ENCODE data around the gene OCA2. TPM values are rescaled to one million over a fixed set of nuclear protein-coding genes. Genes with fewer than 3 reads are reported as not detected.

Gene OCA2
- total RNA-seq, 6 experiments from 2014 or later = 0.07 to 0.13 (median 0.12) TPM; not detected in 3

DNA sequence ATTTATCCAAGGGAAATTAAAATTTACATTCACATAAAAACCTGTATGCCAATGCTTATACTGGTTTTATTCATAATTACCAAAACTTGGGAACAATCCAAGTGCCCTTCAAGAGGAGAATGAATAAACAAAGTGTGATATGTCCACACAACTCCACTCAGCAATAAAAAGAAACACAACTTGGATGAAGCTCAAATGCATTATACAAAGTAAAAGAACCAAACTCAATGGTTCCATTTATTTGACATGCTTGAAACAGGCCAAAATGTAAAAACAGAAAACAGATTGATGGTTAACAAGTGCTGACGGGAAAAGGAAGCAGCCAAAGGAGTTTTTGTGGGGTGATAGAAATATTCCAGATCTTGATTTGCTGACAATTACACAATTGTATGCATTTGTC, 23.5 kb downstream of the OCA2 start:
- intact Hi-C loops (cut with DNase I) = no loop called here
- 73% methylated on average over 1 of the region's 1 CpG for WGBS (ENCODE audit: insufficient coverage, low coverage, low lambda C conversion rate, missing lambda C conversion rate)
- Histone ChIP-seq H3K36me3 (no peaks in the 10 kb centered on the region), H3K9me3 (no peaks in the 10 kb centered on the region), H3K4me1 (no peaks in the 10 kb centered on the region), H3K27me3 (no peaks in the 10 kb centered on the region), H3K27ac (no peak overlapping the region), H3K4me3 (no peak overlapping the region)
- ATAC-seq (no peak), DNase-seq (no peak)
- TF ChIP-seq, protein P1, sequence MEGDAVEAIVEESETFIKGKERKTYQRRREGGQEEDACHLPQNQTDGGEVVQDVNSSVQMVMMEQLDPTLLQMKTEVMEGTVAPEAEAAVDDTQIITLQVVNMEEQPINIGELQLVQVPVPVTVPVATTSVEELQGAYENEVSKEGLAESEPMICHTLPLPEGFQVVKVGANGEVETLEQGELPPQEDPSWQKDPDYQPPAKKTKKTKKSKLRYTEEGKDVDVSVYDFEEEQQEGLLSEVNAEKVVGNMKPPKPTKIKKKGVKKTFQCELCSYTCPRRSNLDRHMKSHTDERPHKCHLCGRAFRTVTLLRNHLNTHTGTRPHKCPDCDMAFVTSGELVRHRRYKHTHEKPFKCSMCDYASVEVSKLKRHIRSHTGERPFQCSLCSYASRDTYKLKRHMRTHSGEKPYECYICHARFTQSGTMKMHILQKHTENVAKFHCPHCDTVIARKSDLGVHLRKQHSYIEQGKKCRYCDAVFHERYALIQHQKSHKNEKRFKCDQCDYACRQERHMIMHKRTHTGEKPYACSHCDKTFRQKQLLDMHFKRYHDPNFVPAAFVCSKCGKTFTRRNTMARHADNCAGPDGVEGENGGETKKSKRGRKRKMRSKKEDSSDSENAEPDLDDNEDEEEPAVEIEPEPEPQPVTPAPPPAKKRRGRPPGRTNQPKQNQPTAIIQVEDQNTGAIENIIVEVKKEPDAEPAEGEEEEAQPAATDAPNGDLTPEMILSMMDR (IDR thresholded peaks at IDR 0.05) = no peak
- TF ChIP-seq POLR2A (IDR thresholded peaks at IDR 0.05) = no peak

- TF ChIP-seq POLR2A (IDR thresholded peaks at IDR 0.05) = no peak
- TF ChIP-seq, protein P1 (IDR thresholded peaks at IDR 0.05) = no peak
- no peaks in the 10 kb centered on the region for H3K36me3 ChIP-seq
- H3K4me1 ChIP-seq = peaks cover 0 to 6% (median 0%) of the 10 kb centered on the region in 4 donors
- H3K27ac ChIP-seq = no peak overlapping the region
- H3K4me3 ChIP-seq = no peak overlapping the region
- 38% methylated on average over 1 of the region's 1 CpG for WGBS (ENCODE audit: insufficient coverage, low coverage, low lambda C conversion rate, missing lambda C conversion rate)
- no peak for DNase-seq
- intact Hi-C loops (cut with DNase I) = no loop called here
- no peaks in the 10 kb centered on the region for H3K9me3 ChIP-seq
- H3K27me3 ChIP-seq = no peaks in the 10 kb centered on the region
- no peak for ATAC-seq
These were observed 30.2 kb downstream of the OCA2 start for GRCh38 chr15:28068930-28069329.

- no peaks in the 10 kb centered on the region for H3K9me3 ChIP-seq
- no peak overlapping the region for H3K4me3 ChIP-seq
- TF ChIP-seq, protein P1 (IDR thresholded peaks at IDR 0.05) = no peak
- TF ChIP-seq POLR2A (IDR thresholded peaks at IDR 0.05) = no peak
- peaks cover 0 to 6% (median 0%) of the 10 kb centered on the region in 4 donors for H3K4me1 ChIP-seq
- WGBS (ENCODE audit: insufficient coverage, low coverage, low lambda C conversion rate, missing lambda C conversion rate) = 18% methylated on average over 3 of the region's 3 CpGs
- DNase-seq (no peak), ATAC-seq (peak in 1 of 4 donors; percentile 19)
- H3K27me3 ChIP-seq = no peaks in the 10 kb centered on the region
- intact Hi-C loops (cut with DNase I) = no loop called here
- H3K36me3 ChIP-seq = no peaks in the 10 kb centered on the region
- H3K27ac ChIP-seq = no peak overlapping the region
These were observed 32.9 kb downstream of the OCA2 start for GRCh38 chr15:28066231-28066630.

GRCh38 chr15:28060005-28060404, 39.1 kb downstream of the OCA2 start:
- ATAC-seq (no peak), DNase-seq (no peak)
- no peak overlapping the region for H3K4me3 ChIP-seq
- H3K27me3 ChIP-seq = no peaks in the 10 kb centered on the region
- TF ChIP-seq POLR2A (IDR thresholded peaks at IDR 0.05) = no peak
- TF ChIP-seq, protein P1 (IDR thresholded peaks at IDR 0.05) = no peak
- intact Hi-C loops (cut with DNase I) = no loop called here
- WGBS (ENCODE audit: insufficient coverage, low coverage, low lambda C conversion rate, missing lambda C conversion rate) = 70% methylated on average over 2 of the region's 8 CpGs
- H3K36me3 ChIP-seq = no peaks in the 10 kb centered on the region
- H3K27ac ChIP-seq = no peak overlapping the region
- no peaks in the 10 kb centered on the region for H3K4me1 ChIP-seq
- H3K9me3 ChIP-seq = no peaks in the 10 kb centered on the region

DNA sequence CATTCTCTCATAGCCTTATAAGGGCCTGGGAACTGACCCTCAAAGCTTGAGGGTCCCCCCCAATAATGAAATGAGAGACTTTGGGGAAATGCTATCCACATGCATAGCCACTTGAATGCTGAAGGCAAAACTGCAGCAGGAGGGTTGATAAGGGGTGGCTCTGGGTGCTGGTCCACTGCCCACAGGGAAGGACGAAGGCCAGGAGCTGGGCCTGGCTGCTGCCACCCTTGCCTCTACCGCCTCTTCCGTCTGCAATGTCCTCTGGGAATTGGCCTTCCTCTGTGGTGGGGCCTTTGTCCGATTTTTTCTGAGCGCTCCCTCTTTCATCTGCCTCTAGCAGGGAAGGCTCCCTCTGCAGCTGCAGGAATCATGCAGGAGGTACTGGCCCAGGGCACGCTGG, 41.0 kb downstream of the OCA2 start:
- no peak for TF ChIP-seq POLR2A (IDR thresholded peaks at IDR 0.05)
- TF ChIP-seq, protein P1 (IDR thresholded peaks at IDR 0.05) = no peak
- intact Hi-C loops (cut with DNase I) = no loop called here
- Histone ChIP-seq H3K36me3 (no peaks in the 10 kb centered on the region), H3K4me1 (no peaks in the 10 kb centered on the region), H3K9me3 (no peaks in the 10 kb centered on the region), H3K27me3 (no peaks in the 10 kb centered on the region), H3K27ac (no peak overlapping the region), H3K4me3 (no peak overlapping the region)
- WGBS (ENCODE audit: insufficient coverage, low coverage, low lambda C conversion rate, missing lambda C conversion rate) = no CpG with 5 or more reads among the region's 6 CpGs
- ATAC-seq (no peak), DNase-seq (no peak)
